A549 (cell line): Measurements from ENCODE around the gene ITGA1. TPM values are rescaled to one million over a fixed set of nuclear protein-coding genes. Genes with fewer than 3 reads are reported as not detected.

ENCODE experiments used
- ATAC-seq, 2 experiments: fragments of 200-7000 bp in 1 of 2; fragments of >200 bp in 1 of 2; cut with Nextera tagmentation in 1 of 2; cut with Tn5 transposase in 1 of 2; 3 replicates each; pipeline versions ENCODE4 v1.8.0 to v1.9.1; 2018 to 2020; ENCODE audit warnings: mild to moderate bottlenecking in 1 of 2, moderate library complexity in 1 of 2
- CTCF ChIA-PET: fragments of 300-600 bp; sonication (Branson Sonifier 250); formaldehyde crosslinking; extraction: SDS; loops from one replicate; lab custom pipeline; 2021; ENCODE audit warnings: antibody characterized with exemption, inconsistent platforms; lab: Yijun Ruan, JAX
- POLR2A ChIA-PET: fragments of 350-600 bp; formaldehyde crosslinking; extraction: SDS; loops from one replicate; lab custom pipeline; 2021; ENCODE audit warnings: antibody characterized with exemption, inconsistent platforms; lab: Yijun Ruan, JAX
- DNase-seq, 2 experiments: peaks; one replicate each; pipeline versions ENCODE4 v3.0.0 to v3.0.0-alpha.2; 2011 to 2016; ENCODE audit warnings: low read depth in 1 of 2, low spot score in 1 of 2
- FAIRE-seq: peaks from 2 replicates; lab custom pipeline; 2011; peaks lifted over from hg19 to GRCh38; lab: Jason Lieb, UNC
- H3K27ac ChIP-seq, 2 experiments: fragments of >200 bp; sonication (Bioruptor Twin); formaldehyde crosslinking; 3 replicates each; pipeline ENCODE4 v1.5.1; 2016 to 2017
- H3K4me1 ChIP-seq: fragments of >200 bp; sonication (Bioruptor Twin); formaldehyde crosslinking; 3 replicates; pipeline ENCODE4 v1.6.1; 2016
- H3K4me2 ChIP-seq: fragments of >200 bp; sonication (Bioruptor Twin); formaldehyde crosslinking; 3 replicates; pipeline ENCODE4 v1.6.1; 2016
- H3K4me3 ChIP-seq: fragments of >200 bp; sonication (Bioruptor Twin); formaldehyde crosslinking; 3 replicates; pipeline ENCODE4 v1.5.1; 2016
- H3K9me3 ChIP-seq: fragments of >200 bp; sonication (Bioruptor Twin); formaldehyde crosslinking; 3 replicates; pipeline ENCODE4 v1.6.1; 2016
- BCL3 ChIP-seq: fragments of >200 bp; sonication (Bioruptor Twin); formaldehyde crosslinking; IDR thresholded peaks from 3 replicates; pipeline ENCODE4 v1.6.1; 2016
- CBX8 ChIP-seq: fragments of 200-600 bp; sonication (generic); IDR thresholded peaks from 2 replicates; pipeline ENCODE4 v1.6.1; 2016
- CEBPB ChIP-seq, 2 experiments: fragments of >200 bp in 1 of 2; sonication (Bioruptor Twin) in 1 of 2; formaldehyde crosslinking in 1 of 2; IDR thresholded peaks; 2 replicates each; pipeline ENCODE4 v1.6.1; 2012 to 2016
- E2F6 ChIP-seq: IDR thresholded peaks from 2 replicates; pipeline ENCODE4 v1.6.1; 2012; ENCODE audit warnings: low read depth, borderline replicate concordance
- EHF ChIP-seq: fragments of 250-450 bp; sonication (Bioruptor Pico); IDR thresholded peaks from 2 replicates; pipeline ENCODE4 v1.5.0; 2020; ENCODE audit warnings: mild to moderate bottlenecking
- EHMT2 ChIP-seq: fragments of 200-600 bp; sonication (generic); IDR thresholded peaks from 2 replicates; pipeline ENCODE4 v1.6.1; 2016; ENCODE audit warnings: antibody characterized with exemption, low read depth, mild to moderate bottlenecking, moderate library complexity
- ELK1 ChIP-seq: fragments of 150-350 bp; IDR thresholded peaks from 2 replicates; pipeline ENCODE4 v1.6.1; 2014; ENCODE audit warnings: low read depth, mild to moderate bottlenecking, low read length
- FOXS1 ChIP-seq: fragments of 250-450 bp; sonication (Bioruptor Pico); IDR thresholded peaks from 2 replicates; pipeline ENCODE4 v1.5.0; 2020; ENCODE audit warnings: mild to moderate bottlenecking, moderate library complexity
- HDAC2 ChIP-seq: fragments of 200-600 bp; sonication (generic); IDR thresholded peaks from 2 replicates; pipeline ENCODE4 v1.6.1; 2016
- HES2 ChIP-seq: fragments of >200 bp; sonication (Bioruptor Twin); formaldehyde crosslinking; IDR thresholded peaks from 2 replicates; pipeline ENCODE4 v1.6.1; 2016
- HOXB13 ChIP-seq: fragments of 250-450 bp; sonication (Bioruptor Pico); IDR thresholded peaks from 2 replicates; pipeline ENCODE4 v1.5.0; 2020; ENCODE audit warnings: low read depth, mild to moderate bottlenecking, moderate library complexity
- JUN ChIP-seq, 2 experiments: fragments of >200 bp; sonication (Bioruptor Twin); formaldehyde crosslinking; IDR thresholded peaks; 2 replicates in 1 of 2; 3 replicates in 1 of 2; pipeline ENCODE4 v1.6.1; 2016 to 2017
- JUNB ChIP-seq: fragments of >200 bp; sonication (Bioruptor Twin); formaldehyde crosslinking; IDR thresholded peaks from 2 replicates; pipeline ENCODE4 v1.6.1; 2016
- MAFK ChIP-seq: fragments of 450-650 bp; IDR thresholded peaks from 2 replicates; pipeline ENCODE4 v1.6.1; 2014; ENCODE audit not compliant: partially characterized antibody
- MAX ChIP-seq: IDR thresholded peaks from 2 replicates; pipeline ENCODE4 v1.6.1; 2012
- NFE2L2 ChIP-seq: fragments of 150-350 bp; conservative IDR thresholded peaks from 2 replicates; pipeline ENCODE4 v1.6.1; 2014; ENCODE audit warnings: low read length
- NPAS2 ChIP-seq: fragments of 250-450 bp; sonication (Bioruptor Pico); IDR thresholded peaks from 2 replicates; pipeline ENCODE4 v1.8.0; 2022; ENCODE audit warnings: mild to moderate bottlenecking, moderate library complexity, borderline replicate concordance
- POLR2A ChIP-seq: IDR thresholded peaks from 2 replicates; pipeline ENCODE4 v1.6.1; 2012; ENCODE audit warnings: mild to moderate bottlenecking, low read length
- POLR2AphosphoS2 ChIP-seq: conservative IDR thresholded peaks from 2 replicates; pipeline ENCODE4 v1.6.1; 2012; ENCODE audit warnings: low read length, improper control_type of control experiment, inconsistent platforms
- RARB ChIP-seq: fragments of 250-450 bp; sonication (Bioruptor Pico); IDR thresholded peaks from 2 replicates; pipeline ENCODE4 v1.8.0; 2021; ENCODE audit warnings: mild to moderate bottlenecking, moderate library complexity
- RNF2 ChIP-seq: fragments of 200-600 bp; sonication (generic); IDR thresholded peaks from 2 replicates; pipeline ENCODE4 v1.6.1; 2016; ENCODE audit warnings: low read depth, mild to moderate bottlenecking, antibody characterized with exemption, moderate library complexity, borderline replicate concordance
- TP53 ChIP-seq: fragments of 250-450 bp; sonication (Bioruptor Pico); IDR thresholded peaks from 2 replicates; pipeline ENCODE4 v1.5.0; 2021; ENCODE audit warnings: mild to moderate bottlenecking, moderate library complexity
- ZFP36 ChIP-seq: fragments of 450-650 bp; IDR thresholded peaks from 2 replicates; pipeline ENCODE4 v1.6.1; 2014; ENCODE audit warnings: borderline replicate concordance; ENCODE audit not compliant: partially characterized antibody
- WGBS: methylation state at CpG from one replicate; pipeline ENCODE4 v1.1.6; 2017; ENCODE audit errors: missing lambda C conversion rate; 5-methylcytosine and 5-hydroxymethylcytosine counted together
- polyA plus RNA-seq, 4 experiments: library from polyadenylated mRNA; depleted of rRNA in 3 of 4; stranded (reverse); fragments of >200 nt; fragmentation: RNase III in 1 of 4; extraction: RNeasy Plus Mini Kit Qiagen cat#74134 plus additional on column Dnase treatment in 1 of 4; gene quantifications; 2 replicates in 3 of 4; 3 replicates in 1 of 4; pipeline ENCODE4 v1.2.3, GENCODE V29; 2011 to 2017

ITGA1 gene
- polyA plus RNA-seq, 2 of the 4 experiments (the other 2 are of a cell fraction) = 1.5 to 5.5 TPM

- DNase-seq (no peak), FAIRE-seq (no peak), ATAC-seq (no peak)
- TF ChIP-seq FOXS1 (CRISPR knock-in tag) (no peak), E2F6 (no peak), HDAC2 (no peak), CEBPB (IDR thresholded peaks at IDR 0.05) (no peak), CBX8 (no peak), ELK1 (no peak), POLR2A (no peak), RARB (CRISPR knock-in tag) (no peak), MAFK (no peak), BCL3 (no peak), TP53 (CRISPR knock-in tag) (no peak), MAX (no peak), POLR2AphosphoS2 (no peak), NFE2L2 (no peak)
- Histone ChIP-seq H3K4me2 (no peak overlapping the region), H3K27ac (no peak overlapping the region), H3K9me3 (no peaks in the 10 kb centered on the region), H3K4me3 (no peak overlapping the region), H3K4me1 (no peaks in the 10 kb centered on the region)
- WGBS = 65% methylated on average over 2 of the region's 2 CpGs
- POLR2A ChIA-PET = no interaction called here
- CTCF ChIA-PET = no interaction called here
These were observed 11.6 kb upstream of the ITGA1 start for GRCh38 chr5:52776116-52776515.

- 31% methylated on average over 4 of the region's 4 CpGs for WGBS
- H3K9me3 ChIP-seq = no peaks in the 10 kb centered on the region
- no peak overlapping the region for H3K4me3 ChIP-seq
- DNase-seq = no peak
- ChIA-PET POLR2A (no interaction called here), CTCF (no interaction called here)
- H3K4me2 ChIP-seq = no peak overlapping the region
- FAIRE-seq = no peak
- H3K4me1 ChIP-seq = no peaks in the 10 kb centered on the region
- ATAC-seq = no peak
- no peak overlapping the region for H3K27ac ChIP-seq
- no peak for TF ChIP-seq ELK1
- no peak for TF ChIP-seq MAFK
- TF ChIP-seq RNF2 = no peak
These were observed 10.5 kb upstream of the ITGA1 start for GRCh38 chr5:52777186-52777585.

GRCh38 chr5:52778781-52779180, 8.9 kb upstream of the ITGA1 start:
- no peak overlapping the region for H3K27ac ChIP-seq
- CTCF ChIA-PET = interaction anchor here (1.1 to 1.6 kb wide), 2 partner anchors 9 to 137 kb away, joined by 3 to 4 read pairs; partner anchors contain the start of genes ITGA1 and PELO
- 38% methylated on average over 1 of the region's 1 CpG for WGBS

More at GRCh38 chr5:52778781-52779180, 8.9 kb upstream of the ITGA1 start:
- Histone ChIP-seq H3K4me3 (no peak overlapping the region), H3K9me3 (no peaks in the 10 kb centered on the region), H3K4me2 (no peak overlapping the region), H3K4me1 (peaks cover 7% of the 10 kb centered on the region; the same call in 2 of the 3 replicates)
- ATAC-seq (no peak), FAIRE-seq (no peak), DNase-seq (no peak)
- TF ChIP-seq HOXB13 (CRISPR knock-in tag) (no peak), JUN (IDR thresholded peaks at IDR 0.05) (no peak), NPAS2 (CRISPR knock-in tag) (no peak), ZFP36 (no peak), HES2 (no peak), EHMT2 (no peak), CBX8 (no peak), POLR2A (no peak), EHF (no peak), JUNB (no peak), BCL3 (no peak)
- POLR2A ChIA-PET = no interaction called here
